ENCODE data around the gene BPIFA2. TPM values are rescaled to one million over a fixed set of nuclear protein-coding genes. Genes with fewer than 3 reads are reported as not detected.
"Not testable (repeated sequence)": the region's sequence is repeated elsewhere in the genome, so short reads cannot be mapped to it uniquely, and the experiment has no call there.

Gene BPIFA2
- total and polyA plus RNA-seq, 9 donors: not detected

GRCh38 chr20:33175123-33175522 is 7.2 kb downstream of the BPIFA2 start:
- H3K9me3 ChIP-seq (replicated peaks; ENCODE audit: control insufficient read depth, low read depth, low read length): peaks cover 4% of the 10 kb centered on the region
- no peaks in the 10 kb centered on the region for H3K4me1 ChIP-seq (ENCODE audit: control insufficient read depth, insufficient read depth, low read length)
- 73% methylated on average over 2 of the region's 3 CpGs for WGBS (ENCODE audit: insufficient coverage)
- no peak overlapping the region for H3K27ac ChIP-seq (ENCODE audit: low read length)
- no peak overlapping the region for H3K4me3 ChIP-seq (ENCODE audit: low read length)
- H3K36me3 ChIP-seq (ENCODE audit: control insufficient read depth, insufficient read depth, low read length): no peaks in the 10 kb centered on the region
- DNase-seq: no peak
- H3K27me3 ChIP-seq (ENCODE audit: control insufficient read depth, insufficient read depth, low read length): no peaks in the 10 kb centered on the region

- WGBS (ENCODE audit: insufficient coverage): 73% methylated on average over 2 of the region's 3 CpGs
- H3K27me3 ChIP-seq (ENCODE audit: control insufficient read depth, insufficient read depth, low read length): no peaks in the 10 kb centered on the region
- no peak for DNase-seq
- no peaks in the 10 kb centered on the region for H3K36me3 ChIP-seq (ENCODE audit: control insufficient read depth, insufficient read depth, low read length)
- no peak overlapping the region for H3K4me3 ChIP-seq (ENCODE audit: low read length)
- no peaks in the 10 kb centered on the region for H3K9me3 ChIP-seq (replicated peaks; ENCODE audit: control insufficient read depth, low read depth, low read length)
- no peak overlapping the region for H3K27ac ChIP-seq (ENCODE audit: low read length)
- no peaks in the 10 kb centered on the region for H3K4me1 ChIP-seq (ENCODE audit: control insufficient read depth, insufficient read depth, low read length)
These were observed 8.1 kb downstream of the BPIFA2 start for GRCh38 chr20:33176101-33176500.

DNA sequence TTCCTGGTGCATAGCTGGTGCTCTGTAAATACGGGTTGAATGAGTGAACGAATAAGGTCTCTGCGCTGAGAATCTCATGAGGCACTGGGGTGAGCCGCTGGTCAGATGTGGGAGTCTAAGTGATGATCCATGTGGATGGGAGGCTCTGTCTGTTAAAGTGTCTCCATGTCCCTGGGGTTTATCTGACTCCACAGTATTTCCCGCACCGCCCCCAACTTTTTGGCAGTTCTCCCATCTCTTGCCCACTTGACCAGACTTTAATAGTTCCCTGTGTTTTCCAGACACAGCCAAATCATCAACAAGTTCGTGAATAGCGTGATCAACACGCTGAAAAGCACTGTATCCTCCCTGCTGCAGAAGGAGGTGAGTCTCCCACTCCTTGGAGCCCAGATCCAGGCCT is 9.9 kb downstream of the BPIFA2 start:
- Histone ChIP-seq H3K4me3 (ENCODE audit: low read length) (no peak overlapping the region), H3K27me3 (ENCODE audit: control insufficient read depth, insufficient read depth, low read length) (no peaks in the 10 kb centered on the region), H3K36me3 (ENCODE audit: control insufficient read depth, insufficient read depth, low read length) (no peaks in the 10 kb centered on the region), H3K9me3 (replicated peaks; ENCODE audit: control insufficient read depth, low read depth, low read length) (no peaks in the 10 kb centered on the region), H3K27ac (ENCODE audit: low read length) (no peak overlapping the region), H3K4me1 (ENCODE audit: control insufficient read depth, insufficient read depth, low read length) (no peaks in the 10 kb centered on the region)
- 68% methylated on average over 5 of the region's 9 CpGs for WGBS (ENCODE audit: insufficient coverage)
- peak; percentile 5 for DNase-seq

- no peaks in the 10 kb centered on the region for H3K4me1 ChIP-seq (ENCODE audit: control insufficient read depth, insufficient read depth, low read length)
- 70% methylated on average over 2 of the region's 6 CpGs for whole genome bisulfite sequencing (ENCODE audit: insufficient coverage)
- no peak overlapping the region for H3K4me3 ChIP-seq (ENCODE audit: low read length)
- peaks cover 2% of the 10 kb centered on the region for H3K9me3 ChIP-seq (replicated peaks; ENCODE audit: control insufficient read depth, low read depth, low read length)
- no peak for DNase-seq
- H3K36me3 ChIP-seq (ENCODE audit: control insufficient read depth, insufficient read depth, low read length): no peaks in the 10 kb centered on the region
- no peak overlapping the region for H3K27ac ChIP-seq (ENCODE audit: low read length)
- H3K27me3 ChIP-seq (ENCODE audit: control insufficient read depth, insufficient read depth, low read length): no peaks in the 10 kb centered on the region
These were observed 10.8 kb downstream of the BPIFA2 start for GRCh38 chr20:33178726-33179125.

DNA sequence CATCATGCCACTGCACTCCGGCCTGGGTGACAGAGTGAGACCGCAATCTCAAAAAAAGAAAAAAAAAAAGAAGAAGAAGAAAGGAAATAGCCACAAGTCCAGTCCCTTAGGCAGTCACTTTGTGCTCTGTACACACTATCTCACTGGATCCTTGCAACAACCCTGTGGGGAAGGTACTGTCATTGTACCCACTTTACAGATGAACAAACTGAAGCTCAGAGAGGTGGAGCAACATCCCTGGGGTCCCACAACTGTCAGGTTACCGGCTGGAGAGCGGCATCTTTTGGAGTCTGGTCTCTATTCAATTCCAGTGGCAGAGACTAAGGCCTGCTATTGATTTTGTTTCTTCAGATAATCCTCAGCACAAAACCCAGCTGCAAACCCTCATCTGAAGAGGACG is 12.2 kb downstream of the BPIFA2 start:
- H3K4me1 ChIP-seq (ENCODE audit: control insufficient read depth, insufficient read depth, low read length): no peaks in the 10 kb centered on the region
- H3K27me3 ChIP-seq (ENCODE audit: control insufficient read depth, insufficient read depth, low read length): no peaks in the 10 kb centered on the region
- peaks cover 2% of the 10 kb centered on the region for H3K9me3 ChIP-seq (replicated peaks; ENCODE audit: control insufficient read depth, low read depth, low read length)
- H3K27ac ChIP-seq (ENCODE audit: low read length): no peak overlapping the region
- H3K36me3 ChIP-seq (ENCODE audit: control insufficient read depth, insufficient read depth, low read length): no peaks in the 10 kb centered on the region
- 50% methylated on average over 2 of the region's 5 CpGs for WGBS (ENCODE audit: insufficient coverage)
- no peak overlapping the region for H3K4me3 ChIP-seq (ENCODE audit: low read length)
- DNase-seq: no peak

GRCh38 chr20:33181482-33182093 is 13.6 kb downstream of the BPIFA2 start:
- Histone ChIP-seq H3K4me3 (ENCODE audit: low read length) (no peak overlapping the region), H3K27me3 (ENCODE audit: control insufficient read depth, insufficient read depth, low read length) (no peaks in the 10 kb centered on the region), H3K9me3 (replicated peaks; ENCODE audit: control insufficient read depth, low read depth, low read length) (peaks cover 2% of the 10 kb centered on the region), H3K4me1 (ENCODE audit: control insufficient read depth, insufficient read depth, low read length) (no peaks in the 10 kb centered on the region), H3K36me3 (ENCODE audit: control insufficient read depth, insufficient read depth, low read length) (no peaks in the 10 kb centered on the region), H3K27ac (ENCODE audit: low read length) (no peak overlapping the region)
- 38% methylated on average over 1 of the region's 1 CpG for WGBS (ENCODE audit: insufficient coverage)
- DNase-seq: no peak

- no CpG with 5 or more reads among the region's 2 CpGs for WGBS (ENCODE audit: insufficient coverage)
- H3K9me3 ChIP-seq (replicated peaks; ENCODE audit: control insufficient read depth, low read depth, low read length): peaks cover 2% of the 10 kb centered on the region
These were observed 15.4 kb downstream of the BPIFA2 start for GRCh38 chr20:33183312-33183711.

GRCh38 chr20:33185031-33185590 is 17.2 kb downstream of the BPIFA2 start:
- H3K27ac ChIP-seq (ENCODE audit: low read length); DNase-seq; H3K4me1 ChIP-seq (ENCODE audit: control insufficient read depth, insufficient read depth, low read length); H3K9me3 ChIP-seq (replicated peaks; ENCODE audit: control insufficient read depth, low read depth, low read length); H3K4me3 ChIP-seq (ENCODE audit: low read length); H3K36me3 ChIP-seq (ENCODE audit: control insufficient read depth, insufficient read depth, low read length); H3K27me3 ChIP-seq (ENCODE audit: control insufficient read depth, insufficient read depth, low read length): not testable (repeated sequence)
- 100% methylated on average over 2 of the region's 40 CpGs for WGBS (ENCODE audit: insufficient coverage)

More at GRCh38 chr20:33183312-33183711, 15.4 kb downstream of the BPIFA2 start:
- Histone ChIP-seq H3K27me3 (ENCODE audit: control insufficient read depth, insufficient read depth, low read length) (no peaks in the 10 kb centered on the region), H3K36me3 (ENCODE audit: control insufficient read depth, insufficient read depth, low read length) (no peaks in the 10 kb centered on the region), H3K4me3 (ENCODE audit: low read length) (no peak overlapping the region), H3K4me1 (ENCODE audit: control insufficient read depth, insufficient read depth, low read length) (no peaks in the 10 kb centered on the region), H3K27ac (ENCODE audit: low read length) (no peak overlapping the region)
- no peak for DNase-seq

DNA sequence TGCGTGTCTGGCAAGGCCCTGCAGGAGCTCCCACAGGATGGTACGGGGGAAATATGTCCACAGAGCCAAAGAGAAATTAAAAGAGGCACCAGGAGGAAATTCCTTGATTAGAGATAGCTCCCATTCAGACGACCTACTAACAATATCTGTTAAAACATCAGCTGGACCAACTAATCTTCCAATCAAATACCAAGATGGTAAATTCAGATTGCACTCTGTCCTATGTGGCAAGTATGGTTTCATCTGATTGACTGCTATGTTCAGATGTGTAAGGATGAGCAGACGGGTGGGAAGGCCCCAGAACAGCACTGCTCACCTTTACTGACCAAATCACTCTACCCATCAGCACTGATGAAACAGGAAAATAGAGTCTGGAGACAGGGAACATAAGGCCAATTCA is 19.5 kb downstream of the BPIFA2 start:
- Histone ChIP-seq H3K4me1 (ENCODE audit: control insufficient read depth, insufficient read depth, low read length) (no peaks in the 10 kb centered on the region), H3K27me3 (ENCODE audit: control insufficient read depth, insufficient read depth, low read length) (no peaks in the 10 kb centered on the region), H3K27ac (ENCODE audit: low read length) (no peak overlapping the region), H3K4me3 (ENCODE audit: low read length) (no peak overlapping the region), H3K9me3 (replicated peaks; ENCODE audit: control insufficient read depth, low read depth, low read length) (peaks cover 2% of the 10 kb centered on the region), H3K36me3 (ENCODE audit: control insufficient read depth, insufficient read depth, low read length) (no peaks in the 10 kb centered on the region)
- WGBS (ENCODE audit: insufficient coverage): 80% methylated on average over 1 of the region's 4 CpGs
- DNase-seq: no peak

- H3K36me3 ChIP-seq (ENCODE audit: control insufficient read depth, insufficient read depth, low read length): no peaks in the 10 kb centered on the region
- WGBS (ENCODE audit: insufficient coverage): 72% methylated on average over 5 of the region's 9 CpGs
- H3K4me1 ChIP-seq (ENCODE audit: control insufficient read depth, insufficient read depth, low read length): no peaks in the 10 kb centered on the region
- H3K27ac ChIP-seq (ENCODE audit: low read length): no peak overlapping the region
- DNase-seq: no peak
- H3K9me3 ChIP-seq (replicated peaks; ENCODE audit: control insufficient read depth, low read depth, low read length): no peaks in the 10 kb centered on the region
- H3K27me3 ChIP-seq (ENCODE audit: control insufficient read depth, insufficient read depth, low read length): no peaks in the 10 kb centered on the region
- no peak overlapping the region for H3K4me3 ChIP-seq (ENCODE audit: low read length)
These were observed 20.5 kb downstream of the BPIFA2 start for GRCh38 chr20:33188421-33188820.

GRCh38 chr20:33191484-33191883 is 23.5 kb downstream of the BPIFA2 start:
- Histone ChIP-seq H3K9me3 (replicated peaks; ENCODE audit: control insufficient read depth, low read depth, low read length) (no peaks in the 10 kb centered on the region), H3K27me3 (ENCODE audit: control insufficient read depth, insufficient read depth, low read length) (no peaks in the 10 kb centered on the region)
- WGBS (ENCODE audit: insufficient coverage): 43% methylated on average over 1 of the region's 3 CpGs

More at GRCh38 chr20:33191484-33191883, 23.5 kb downstream of the BPIFA2 start:
- Histone ChIP-seq H3K36me3 (ENCODE audit: control insufficient read depth, insufficient read depth, low read length) (no peaks in the 10 kb centered on the region), H3K4me3 (ENCODE audit: low read length) (no peak overlapping the region), H3K27ac (ENCODE audit: low read length) (no peak overlapping the region), H3K4me1 (ENCODE audit: control insufficient read depth, insufficient read depth, low read length) (no peaks in the 10 kb centered on the region)
- no peak for DNase-seq
